Stimulated activated naive CD4-positive, alpha-beta T cell treated with Interleukin-2 at 50 U/mL for 16 hours (primary cell): Measurements from ENCODE around the gene PLAAT5.

Experiments
- DNase-seq: peaks from one replicate; lab custom pipeline; 2025; lab: John Stamatoyannopoulos, UW

The PLAAT5 gene

GRCh38 chr11:63512816-63513215 lies 21.8 kb upstream of the PLAAT5 start:
- no peak for DNase-seq

- no peak for DNase-seq
Measured at GRCh38 chr11:63511048-63511748, 20.2 kb upstream of the PLAAT5 start.

GRCh38 chr11:63510360-63511047 lies 19.5 kb upstream of the PLAAT5 start:
- DNase-seq: no peak

- DNase-seq: no peak
Measured at GRCh38 chr11:63508745-63509144, 17.8 kb upstream of the PLAAT5 start.

- DNase-seq: no peak
Measured at GRCh38 chr11:63508009-63508408, 17.0 kb upstream of the PLAAT5 start.

- DNase-seq: no peak
Measured at GRCh38 chr11:63507511-63507910, 16.5 kb upstream of the PLAAT5 start.

- no peak for DNase-seq
Measured at GRCh38 chr11:63506876-63507275, 15.9 kb upstream of the PLAAT5 start.

- DNase-seq: no peak
Measured at GRCh38 chr11:63505857-63506528, 15.0 kb upstream of the PLAAT5 start, which contains the start of gene LGALS12. Gene LGALS12, plus strand, starts transcription at chr11:63506084. Its CDS starts 375 bp downstream, at chr11:63506459.

- no peak for DNase-seq
Measured at GRCh38 chr11:63504933-63505586, 14.1 kb upstream of the PLAAT5 start.

GRCh38 chr11:63504054-63504453 lies 13.1 kb upstream of the PLAAT5 start:
- no peak for DNase-seq

- DNase-seq: no peak
Measured at GRCh38 chr11:63503492-63503891, 12.5 kb upstream of the PLAAT5 start.

- DNase-seq: no peak
Measured at GRCh38 chr11:63502252-63502820, 11.4 kb upstream of the PLAAT5 start.

- no peak for DNase-seq
Measured at GRCh38 chr11:63501236-63501635, 10.3 kb upstream of the PLAAT5 start.

GRCh38 chr11:63499874-63500273 lies 8.9 kb upstream of the PLAAT5 start:
- no peak for DNase-seq

GRCh38 chr11:63494975-63495374 lies 4.0 kb upstream of the PLAAT5 start:
- DNase-seq: no peak

GRCh38 chr11:63493127-63493526 lies 2.2 kb upstream of the PLAAT5 start:
- no peak for DNase-seq

GRCh38 chr11:63492441-63492840 lies 1.5 kb upstream of the PLAAT5 start:
- no peak for DNase-seq

- DNase-seq: no peak
Measured at GRCh38 chr11:63491636-63492372, 837 bp upstream of the PLAAT5 start.

GRCh38 chr11:63491240-63491587 lies 247 bp upstream of the PLAAT5 start:
- no peak for DNase-seq

- DNase-seq: no peak
Measured at GRCh38 chr11:63489879-63490278, 1.1 kb downstream of the PLAAT5 start.

GRCh38 chr11:63488789-63489188 lies 2.2 kb downstream of the PLAAT5 start:
- DNase-seq: no peak

- no peak for DNase-seq
Measured at GRCh38 chr11:63485777-63486176, 5.2 kb downstream of the PLAAT5 start.
